ENCODE data around the gene TMF1. TPM values are rescaled to one million over a fixed set of nuclear protein-coding genes. Genes with fewer than 3 reads are reported as not detected.

Gene TMF1
- total RNA-seq, 4 donors from 2014 or later: 21.1 to 27.7 (median 24.9) TPM

DNA sequence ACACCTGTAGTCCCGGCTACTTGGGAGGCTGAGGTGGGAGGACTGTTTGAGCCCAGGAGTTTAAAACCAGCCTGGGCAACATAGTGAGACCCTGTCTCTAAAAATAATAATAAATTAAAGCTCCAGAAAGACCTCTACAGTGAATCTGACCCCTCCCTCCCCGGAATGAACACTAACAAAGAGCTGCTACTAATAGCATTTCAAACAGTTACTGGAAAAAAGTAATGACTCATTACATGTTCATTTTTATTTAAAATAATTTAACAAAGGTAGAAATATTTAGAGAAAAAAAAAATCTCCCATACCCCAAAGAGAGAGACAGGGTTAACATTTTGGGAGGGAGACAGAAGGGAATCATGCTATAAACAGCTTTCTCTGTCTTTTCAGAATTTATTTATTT is 30.2 kb upstream of the TMF1 start:
- 48 to 57% methylated on average over 2 of the region's 2 CpGs for WGBS, 2 donors
- intact Hi-C loops (cut with DNase I; ENCODE audit: low total_unique reads): no loop called here
- no peak overlapping the region for H3K4me3 ChIP-seq (ENCODE audit: low read depth, poor library complexity, severe bottlenecking)
- DNase-seq (ENCODE audit: low spot score in 2 of 2): no peak
- TF ChIP-seq, protein P1, sequence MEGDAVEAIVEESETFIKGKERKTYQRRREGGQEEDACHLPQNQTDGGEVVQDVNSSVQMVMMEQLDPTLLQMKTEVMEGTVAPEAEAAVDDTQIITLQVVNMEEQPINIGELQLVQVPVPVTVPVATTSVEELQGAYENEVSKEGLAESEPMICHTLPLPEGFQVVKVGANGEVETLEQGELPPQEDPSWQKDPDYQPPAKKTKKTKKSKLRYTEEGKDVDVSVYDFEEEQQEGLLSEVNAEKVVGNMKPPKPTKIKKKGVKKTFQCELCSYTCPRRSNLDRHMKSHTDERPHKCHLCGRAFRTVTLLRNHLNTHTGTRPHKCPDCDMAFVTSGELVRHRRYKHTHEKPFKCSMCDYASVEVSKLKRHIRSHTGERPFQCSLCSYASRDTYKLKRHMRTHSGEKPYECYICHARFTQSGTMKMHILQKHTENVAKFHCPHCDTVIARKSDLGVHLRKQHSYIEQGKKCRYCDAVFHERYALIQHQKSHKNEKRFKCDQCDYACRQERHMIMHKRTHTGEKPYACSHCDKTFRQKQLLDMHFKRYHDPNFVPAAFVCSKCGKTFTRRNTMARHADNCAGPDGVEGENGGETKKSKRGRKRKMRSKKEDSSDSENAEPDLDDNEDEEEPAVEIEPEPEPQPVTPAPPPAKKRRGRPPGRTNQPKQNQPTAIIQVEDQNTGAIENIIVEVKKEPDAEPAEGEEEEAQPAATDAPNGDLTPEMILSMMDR (IDR thresholded peaks at IDR 0.05): no peak
- no peak for TF ChIP-seq POLR2A (IDR thresholded peaks at IDR 0.05)

GRCh38 chr3:69081583-69082262 is 29.6 kb upstream of the TMF1 start:
- intact Hi-C loops (cut with DNase I; ENCODE audit: low total_unique reads): no loop called here
- no peak overlapping the region for H3K4me3 ChIP-seq (ENCODE audit: low read depth, poor library complexity, severe bottlenecking)
- no peak for TF ChIP-seq POLR2A (IDR thresholded peaks at IDR 0.05)
- TF ChIP-seq, protein P1 (IDR thresholded peaks at IDR 0.05): no peak
- 51 to 55% methylated on average over 5 of the region's 5 CpGs for WGBS, 2 donors
- DNase-seq (ENCODE audit: low spot score in 2 of 2): no peak

GRCh38 chr3:69080233-69080920 is 28.2 kb upstream of the TMF1 start, which contains the start of gene UBA3:
TSS of gene UBA3 (minus strand) at chr3:69080365. CDS start at chr3:69080353, 12 bp downstream.
- TF ChIP-seq POLR2A (IDR thresholded peaks at IDR 0.05): no peak
- TF ChIP-seq, protein P1 (IDR thresholded peaks at IDR 0.05): no peak
- H3K4me3 ChIP-seq (ENCODE audit: low read depth, poor library complexity, severe bottlenecking): peak within 1 kb of the TSS; percentile 85
- WGBS, 2 donors: 4% methylated on average over 36 of the region's 37 CpGs
- peak; percentile 90 to 98 for DNase-seq (ENCODE audit: low spot score in 2 of 2)
- intact Hi-C loops (cut with DNase I; ENCODE audit: low total_unique reads): no loop called here

GRCh38 chr3:69079269-69080159 is 27.4 kb upstream of the TMF1 start:
- TF ChIP-seq, protein P1 (IDR thresholded peaks at IDR 0.05): no peak
- no peak for TF ChIP-seq POLR2A (IDR thresholded peaks at IDR 0.05)
- intact Hi-C loops (cut with DNase I; ENCODE audit: low total_unique reads): no loop called here
- DNase-seq (ENCODE audit: low spot score in 2 of 2): no peak
- peak overlapping the region; percentile 85 for H3K4me3 ChIP-seq (ENCODE audit: low read depth, poor library complexity, severe bottlenecking)
- WGBS, 2 donors: 1 to 2% methylated on average over 29 of the region's 29 CpGs

DNA sequence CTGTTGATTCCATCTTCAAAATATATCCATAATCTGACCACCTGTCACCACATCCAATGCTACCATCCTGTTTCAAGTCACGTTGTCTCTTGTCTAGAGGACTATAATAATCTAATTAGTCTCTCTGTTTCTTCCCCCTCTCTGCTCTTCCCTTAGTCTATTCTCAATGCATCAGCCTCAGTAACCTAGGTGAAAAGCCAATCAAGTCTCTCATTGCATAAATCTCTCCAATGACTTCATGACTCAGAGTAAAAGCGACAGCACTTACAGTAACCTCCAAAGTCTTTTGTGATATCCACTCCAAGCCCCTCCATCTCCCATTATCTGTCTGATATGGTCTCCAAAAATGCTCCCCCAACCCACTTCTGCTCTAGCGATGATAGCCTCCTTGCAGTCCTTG is 20.8 kb upstream of the TMF1 start:
- TF ChIP-seq POLR2A (IDR thresholded peaks at IDR 0.05): no peak
- TF ChIP-seq, protein P1 (IDR thresholded peaks at IDR 0.05): no peak
- DNase-seq (ENCODE audit: low spot score in 2 of 2): no peak
- WGBS, 2 donors: 95 to 98% methylated on average over 3 of the region's 3 CpGs

More for the DNA sequence above, 20.8 kb upstream of the TMF1 start:
- intact Hi-C loops (cut with DNase I; ENCODE audit: low total_unique reads): no loop called here
- H3K4me3 ChIP-seq (ENCODE audit: low read depth, poor library complexity, severe bottlenecking): no peak overlapping the region
